ENCODE measurements around the gene ZNF292.
"Not testable (repeated sequence)": the region's sequence is repeated elsewhere in the genome, so short reads cannot be mapped to it uniquely, and the experiment has no call there.

The ZNF292 gene

GRCh38 chr6:87164506-87164905, 9.1 kb downstream of the ZNF292 start:
- no peak for DNase-seq

GRCh38 chr6:87165185-87165584, 9.8 kb downstream of the ZNF292 start:
- DNase-seq, result no peak

- DNase-seq, result no peak
Measured at GRCh38 chr6:87171938-87172633, 16.7 kb downstream of the ZNF292 start.

- DNase-seq, result no peak
Measured at GRCh38 chr6:87174078-87174579, 18.8 kb downstream of the ZNF292 start.

- no peak for DNase-seq
Measured at GRCh38 chr6:87176493-87176892, 21.1 kb downstream of the ZNF292 start.

GRCh38 chr6:87180105-87180728, 24.9 kb downstream of the ZNF292 start:
- DNase-seq, result no peak

GRCh38 chr6:87181903-87182302, 26.5 kb downstream of the ZNF292 start:
- DNase-seq, result no peak

GRCh38 chr6:87182321-87182720, 27.0 kb downstream of the ZNF292 start:
- DNase-seq, result no peak

- no peak for DNase-seq
Measured at GRCh38 chr6:87182940-87183339, 27.6 kb downstream of the ZNF292 start.

GRCh38 chr6:87183687-87184086, 28.3 kb downstream of the ZNF292 start:
- no peak for DNase-seq

- no peak for DNase-seq
Measured at GRCh38 chr6:87184762-87185250, 29.4 kb downstream of the ZNF292 start.

GRCh38 chr6:87196275-87196842, 41.0 kb downstream of the ZNF292 start:
- DNase-seq, result no peak

- DNase-seq, result no peak
Measured at GRCh38 chr6:87197547-87197946, 42.2 kb downstream of the ZNF292 start.

- not testable (repeated sequence) for DNase-seq
Measured at GRCh38 chr6:87198022-87198810, 42.9 kb downstream of the ZNF292 start.

GRCh38 chr6:87199787-87200186, 44.4 kb downstream of the ZNF292 start:
- DNase-seq, result no peak

- no peak for DNase-seq
Measured at GRCh38 chr6:87200469-87201175, 45.3 kb downstream of the ZNF292 start.

GRCh38 chr6:87203448-87204023, 48.2 kb downstream of the ZNF292 start:
- no peak for DNase-seq

- no peak for DNase-seq
Measured at GRCh38 chr6:87209812-87210211, 54.4 kb downstream of the ZNF292 start.

GRCh38 chr6:87210979-87211378, 55.6 kb downstream of the ZNF292 start:
- DNase-seq, result no peak

GRCh38 chr6:87212596-87212995, 57.2 kb downstream of the ZNF292 start:
- DNase-seq, result no peak

- DNase-seq, result no peak
Measured at GRCh38 chr6:87213364-87213763, 58.0 kb downstream of the ZNF292 start.

- no peak for DNase-seq
Measured at GRCh38 chr6:87214831-87215230, 59.5 kb downstream of the ZNF292 start.

Measured in DMS153 (cell line).